ENCODE measurements around the gene OR6M1. TPM values are rescaled to one million over a fixed set of nuclear protein-coding genes. Genes with fewer than 3 reads are reported as not detected.

OR6M1 gene
- total RNA-seq (not detected), polyA plus RNA-seq (ENCODE audit: insufficient read depth, low read depth, low replicate concordance) (not detected)
- long read RNA-seq, donor 1: 0 reads
- long read RNA-seq, donor 2: 0 reads
- long read RNA-seq, donor 3: 0 reads
- long read RNA-seq, donor 4: 0 reads
- long read RNA-seq, donor 5: 0 reads
- long read RNA-seq, donor 6: 0 reads
- long read RNA-seq, donor 7: 0 reads
- long read RNA-seq, donor 8: 0 reads
- long read RNA-seq, donor 9: 0 reads
- long read RNA-seq, donor 10: 0 reads

GRCh38 chr11:123806249-123806648, at the start of gene OR6M1:
OR6M1 (minus strand) TSS chr11:123806349; CDS start chr11:123806349, 0 bp downstream.
- H3K9ac ChIP-seq (ENCODE audit: low read length in 3 of 3): no peak within 1 kb of the TSS
- intact Hi-C loops (cut with DNase I): no loop called here
- no peaks in the 10 kb centered on the region for H3K27me3 ChIP-seq (ENCODE audit: control insufficient read depth, insufficient read depth, low read length)
- no peak within 1 kb of the TSS for H3K27ac ChIP-seq (ENCODE audit: low read depth in 2 of 2, low read length in 2 of 2)
- no peaks in the 10 kb centered on the region for H3K4me1 ChIP-seq (ENCODE audit: control insufficient read depth in 2 of 3, insufficient read depth in 2 of 3, low read depth in 1 of 3, low read length in 3 of 3)
- TF ChIP-seq CTCF (IDR thresholded peaks at IDR 0.05; ENCODE audit: borderline replicate concordance, extremely low read depth, insufficient read depth): no peak
- H3K36me3 ChIP-seq (ENCODE audit: control insufficient read depth in 2 of 3, insufficient read depth in 3 of 3, low read length in 3 of 3): no peaks in the 10 kb centered on the region
- no peak for FAIRE-seq
- no peaks in the 10 kb centered on the region for H3K9me3 ChIP-seq (ENCODE audit: control insufficient read depth in 2 of 3, insufficient read depth in 1 of 3, low read length in 3 of 3)
- no peak for DNase-seq
- no peak within 1 kb of the TSS for H3K4me3 ChIP-seq (ENCODE audit: low read length in 3 of 3)

GRCh38 chr11:123853038-123853437, 46.9 kb upstream of the OR6M1 start:
- Histone ChIP-seq H3K4me3 (ENCODE audit: low read length in 3 of 3) (no peak overlapping the region), H3K9ac (ENCODE audit: low read length in 3 of 3) (no peak overlapping the region), H3K27ac (ENCODE audit: low read depth in 2 of 2, low read length in 2 of 2) (no peak overlapping the region), H3K36me3 (ENCODE audit: control insufficient read depth in 2 of 3, insufficient read depth in 3 of 3, low read length in 3 of 3) (no peaks in the 10 kb centered on the region), H3K27me3 (ENCODE audit: control insufficient read depth, insufficient read depth, low read length) (no peaks in the 10 kb centered on the region), H3K9me3 (ENCODE audit: control insufficient read depth in 2 of 3, insufficient read depth in 1 of 3, low read length in 3 of 3) (peaks cover 0 to 6% (median 0%) of the 10 kb centered on the region in 3 donors), H3K4me1 (ENCODE audit: control insufficient read depth in 2 of 3, insufficient read depth in 2 of 3, low read depth in 1 of 3, low read length in 3 of 3) (no peaks in the 10 kb centered on the region)
- DNase-seq (no peak), FAIRE-seq (no peak)
- intact Hi-C loops (cut with DNase I): no loop called here
- TF ChIP-seq CTCF (IDR thresholded peaks at IDR 0.05; ENCODE audit: borderline replicate concordance, extremely low read depth, insufficient read depth): no peak

GRCh38 chr11:123852321-123852720, 46.2 kb upstream of the OR6M1 start:
- DNase-seq (no peak), FAIRE-seq (no peak)
- Histone ChIP-seq H3K9me3 (ENCODE audit: control insufficient read depth in 2 of 3, insufficient read depth in 1 of 3, low read length in 3 of 3) (peaks cover 0 to 5% (median 0%) of the 10 kb centered on the region in 3 donors), H3K4me3 (ENCODE audit: low read length in 3 of 3) (no peak overlapping the region), H3K27ac (ENCODE audit: low read depth in 2 of 2, low read length in 2 of 2) (no peak overlapping the region), H3K27me3 (ENCODE audit: control insufficient read depth, insufficient read depth, low read length) (no peaks in the 10 kb centered on the region), H3K36me3 (ENCODE audit: control insufficient read depth in 2 of 3, insufficient read depth in 3 of 3, low read length in 3 of 3) (no peaks in the 10 kb centered on the region), H3K4me1 (ENCODE audit: control insufficient read depth in 2 of 3, insufficient read depth in 2 of 3, low read depth in 1 of 3, low read length in 3 of 3) (no peaks in the 10 kb centered on the region), H3K9ac (ENCODE audit: low read length in 3 of 3) (no peak overlapping the region)
- TF ChIP-seq CTCF (IDR thresholded peaks at IDR 0.05; ENCODE audit: borderline replicate concordance, extremely low read depth, insufficient read depth): no peak
- intact Hi-C loops (cut with DNase I): no loop called here

GRCh38 chr11:123851110-123851509, 45.0 kb upstream of the OR6M1 start:
- TF ChIP-seq CTCF (IDR thresholded peaks at IDR 0.05; ENCODE audit: borderline replicate concordance, extremely low read depth, insufficient read depth): no peak
- no peaks in the 10 kb centered on the region for H3K9me3 ChIP-seq (ENCODE audit: control insufficient read depth in 2 of 3, insufficient read depth in 1 of 3, low read length in 3 of 3)
- no peak overlapping the region for H3K9ac ChIP-seq (ENCODE audit: low read length in 3 of 3)
- H3K4me1 ChIP-seq (ENCODE audit: control insufficient read depth in 2 of 3, insufficient read depth in 2 of 3, low read depth in 1 of 3, low read length in 3 of 3): no peaks in the 10 kb centered on the region
- no peaks in the 10 kb centered on the region for H3K36me3 ChIP-seq (ENCODE audit: control insufficient read depth in 2 of 3, insufficient read depth in 3 of 3, low read length in 3 of 3)
- intact Hi-C loops (cut with DNase I): no loop called here
- H3K27me3 ChIP-seq (ENCODE audit: control insufficient read depth, insufficient read depth, low read length): no peaks in the 10 kb centered on the region
- DNase-seq (no peak), FAIRE-seq (no peak)
- no peak overlapping the region for H3K27ac ChIP-seq (ENCODE audit: low read depth in 2 of 2, low read length in 2 of 2)
- no peak overlapping the region for H3K4me3 ChIP-seq (ENCODE audit: low read length in 3 of 3)

All from kidney (tissue), 22 donors.